ENCODE data around the gene ATP6V0A4.
"Not testable (repeated sequence)": the region's sequence is repeated elsewhere in the genome, so short reads cannot be mapped to it uniquely, and the experiment has no call there.

The ATP6V0A4 gene

GRCh38 chr7:138752518-138753149 lies 45.4 kb downstream of the ATP6V0A4 start:
- no peak overlapping the region for H3K27ac Mint-ChIP-seq
- intact Hi-C loops (cut with micrococcal nuclease), result no loop called here

DNA sequence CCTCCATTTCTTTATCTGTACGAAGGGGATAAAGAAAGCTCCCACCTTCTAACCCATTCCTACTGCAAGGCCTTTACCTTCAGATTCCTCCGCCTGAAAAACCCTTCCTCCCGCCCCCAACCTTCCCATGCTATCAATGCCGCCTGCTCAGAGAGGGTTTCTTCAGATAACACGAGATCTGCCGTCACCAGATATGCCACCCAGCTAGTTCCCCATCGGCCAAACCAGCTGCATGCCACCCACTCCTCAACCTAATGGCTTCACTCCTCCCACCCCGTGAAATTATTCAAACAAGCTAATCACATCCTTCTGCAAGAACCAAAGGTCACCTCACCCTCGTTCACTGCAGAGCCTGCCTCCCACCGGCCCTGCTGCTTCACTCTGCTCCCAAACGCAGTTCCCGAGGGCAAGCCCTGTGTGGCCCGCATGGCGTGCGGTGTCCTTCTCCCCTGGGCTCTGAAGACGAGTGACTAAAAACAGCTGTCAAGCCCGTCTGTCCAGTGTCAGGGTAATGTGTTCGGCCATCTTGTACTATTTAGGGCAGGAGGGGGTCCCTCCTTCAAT lies 47.0 kb downstream of the ATP6V0A4 start:
- intact Hi-C loops (cut with micrococcal nuclease), result no loop called here
- no peaks in the 10 kb centered on the region for H3K4me1 Mint-ChIP-seq (ENCODE audit: low read depth)
- no peak overlapping the region for H3K4me3 Mint-ChIP-seq
- H3K27ac Mint-ChIP-seq, result no peak overlapping the region
- no peaks in the 10 kb centered on the region for H3K36me3 Mint-ChIP-seq (ENCODE audit: low read depth)
- H3K27me3 Mint-ChIP-seq, result no peaks in the 10 kb centered on the region
- no peaks in the 10 kb centered on the region for H3K9me3 Mint-ChIP-seq

More at GRCh38 chr7:138752518-138753149, 45.4 kb downstream of the ATP6V0A4 start:
- no peaks in the 10 kb centered on the region for H3K36me3 Mint-ChIP-seq (ENCODE audit: low read depth)
- H3K4me3 Mint-ChIP-seq, result no peak overlapping the region
- no peaks in the 10 kb centered on the region for H3K27me3 Mint-ChIP-seq
- no peaks in the 10 kb centered on the region for H3K4me1 Mint-ChIP-seq (ENCODE audit: low read depth)
- H3K9me3 Mint-ChIP-seq, result no peaks in the 10 kb centered on the region

- no peaks in the 10 kb centered on the region for H3K36me3 Mint-ChIP-seq (ENCODE audit: low read depth)
- no peak overlapping the region for H3K4me3 Mint-ChIP-seq
- intact Hi-C loops (cut with micrococcal nuclease), result no loop called here
- no peak overlapping the region for H3K27ac Mint-ChIP-seq
- H3K27me3 Mint-ChIP-seq, result no peaks in the 10 kb centered on the region
- H3K4me1 Mint-ChIP-seq (ENCODE audit: low read depth), result no peaks in the 10 kb centered on the region
- H3K9me3 Mint-ChIP-seq, result no peaks in the 10 kb centered on the region
Observed at GRCh38 chr7:138750473-138750872, 47.5 kb downstream of the ATP6V0A4 start.

GRCh38 chr7:138749960-138750359 lies 48.0 kb downstream of the ATP6V0A4 start:
- intact Hi-C loops (cut with micrococcal nuclease), result no loop called here
- Mint-ChIP-seq H3K4me3 (no peak overlapping the region), H3K36me3 (ENCODE audit: low read depth) (no peaks in the 10 kb centered on the region), H3K27me3 (no peaks in the 10 kb centered on the region), H3K27ac (no peak overlapping the region), H3K4me1 (ENCODE audit: low read depth) (no peaks in the 10 kb centered on the region), H3K9me3 (no peaks in the 10 kb centered on the region)

DNA sequence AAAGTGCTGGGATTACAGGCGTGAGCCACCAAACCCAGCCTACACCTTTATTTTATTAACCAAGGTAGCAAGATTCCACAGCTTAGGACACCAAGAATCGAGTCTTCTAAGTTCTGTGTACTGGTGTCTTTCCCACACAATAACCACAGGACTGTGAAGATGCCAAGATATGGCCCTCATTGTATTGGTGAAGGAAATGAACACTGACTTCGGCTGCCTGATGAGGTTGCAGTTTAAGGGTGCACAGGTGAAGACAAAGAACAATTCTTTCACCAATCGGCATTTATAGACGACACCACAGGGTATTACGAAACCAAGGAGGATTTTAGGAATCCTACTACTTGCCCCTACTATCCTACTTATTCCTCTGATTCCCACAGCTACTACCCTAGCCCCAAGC lies 49.3 kb downstream of the ATP6V0A4 start:
- Mint-ChIP-seq H3K9me3 (no peaks in the 10 kb centered on the region), H3K27ac (no peak overlapping the region), H3K4me3 (no peak overlapping the region), H3K27me3 (no peaks in the 10 kb centered on the region), H3K36me3 (ENCODE audit: low read depth) (no peaks in the 10 kb centered on the region), H3K4me1 (ENCODE audit: low read depth) (no peaks in the 10 kb centered on the region)
- intact Hi-C loops (cut with micrococcal nuclease), result no loop called here

DNA sequence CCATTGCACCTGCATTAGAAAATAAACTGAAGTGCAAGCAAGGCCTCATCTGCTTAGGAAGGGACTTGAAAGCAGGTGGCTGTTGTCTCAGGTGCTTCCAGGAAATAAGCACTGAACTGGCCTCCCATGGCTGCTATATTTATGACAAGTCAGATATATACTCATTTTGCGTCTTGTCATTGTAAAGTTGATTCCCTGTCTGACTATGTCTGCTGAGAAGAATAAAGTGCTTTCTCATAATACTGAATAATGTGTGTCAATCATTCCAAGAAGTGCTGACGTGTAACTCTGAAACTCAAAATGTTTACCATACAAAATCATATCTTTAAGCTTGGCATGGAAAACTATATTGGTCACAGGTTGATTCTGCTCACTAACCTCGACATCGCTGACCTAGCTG lies 51.9 kb downstream of the ATP6V0A4 start:
- Mint-ChIP-seq H3K36me3 (ENCODE audit: low read depth) (no peaks in the 10 kb centered on the region), H3K27ac (no peak overlapping the region), H3K9me3 (no peaks in the 10 kb centered on the region), H3K4me1 (ENCODE audit: low read depth) (no peaks in the 10 kb centered on the region), H3K4me3 (no peak overlapping the region), H3K27me3 (no peaks in the 10 kb centered on the region)
- intact Hi-C loops (cut with micrococcal nuclease), result no loop called here

DNA sequence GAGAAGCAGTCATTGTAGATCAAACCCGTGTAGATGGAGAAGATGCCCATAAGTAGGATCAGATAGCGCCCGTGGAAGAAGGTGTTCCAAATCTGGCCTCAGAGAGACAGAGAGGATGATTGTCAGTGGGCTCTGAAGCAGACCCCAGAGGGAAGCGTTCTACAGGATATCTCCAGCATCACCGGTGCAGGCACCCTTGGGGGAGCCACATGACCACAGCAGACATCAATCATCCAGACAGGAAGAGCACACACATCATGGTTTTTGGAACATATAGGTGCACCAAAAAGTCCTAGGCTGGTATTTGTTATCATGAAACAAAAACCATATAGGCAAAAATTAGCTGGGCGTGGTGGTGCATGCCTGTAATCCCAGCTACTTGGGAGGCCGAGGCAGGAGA lies 52.8 kb downstream of the ATP6V0A4 start:
- Mint-ChIP-seq H3K36me3 (ENCODE audit: low read depth) (no peaks in the 10 kb centered on the region), H3K27ac (no peak overlapping the region), H3K27me3 (no peaks in the 10 kb centered on the region), H3K9me3 (no peaks in the 10 kb centered on the region), H3K4me1 (ENCODE audit: low read depth) (no peaks in the 10 kb centered on the region), H3K4me3 (no peak overlapping the region)
- intact Hi-C loops (cut with micrococcal nuclease), result no loop called here

- intact Hi-C loops (cut with micrococcal nuclease), result no loop called here
- Mint-ChIP-seq H3K4me1 (ENCODE audit: low read depth) (peaks cover 5% of the 10 kb centered on the region), H3K4me3 (no peak overlapping the region), H3K9me3 (no peaks in the 10 kb centered on the region), H3K27ac (no peak overlapping the region), H3K36me3 (ENCODE audit: low read depth) (no peaks in the 10 kb centered on the region), H3K27me3 (no peaks in the 10 kb centered on the region)
Observed at GRCh38 chr7:138741453-138741735, 56.6 kb downstream of the ATP6V0A4 start.

- Mint-ChIP-seq H3K9me3 (no peaks in the 10 kb centered on the region), H3K36me3 (ENCODE audit: low read depth) (no peaks in the 10 kb centered on the region), H3K27ac (no peak overlapping the region), H3K4me1 (ENCODE audit: low read depth) (peaks cover 5% of the 10 kb centered on the region), H3K4me3 (no peak overlapping the region), H3K27me3 (no peaks in the 10 kb centered on the region)
- intact Hi-C loops (cut with micrococcal nuclease), result loop anchor here (5.0 kb wide), 1 partner anchor 733 kb away; no protein-coding TSS in a partner anchor
Observed at GRCh38 chr7:138739859-138740258, 58.1 kb downstream of the ATP6V0A4 start.

DNA sequence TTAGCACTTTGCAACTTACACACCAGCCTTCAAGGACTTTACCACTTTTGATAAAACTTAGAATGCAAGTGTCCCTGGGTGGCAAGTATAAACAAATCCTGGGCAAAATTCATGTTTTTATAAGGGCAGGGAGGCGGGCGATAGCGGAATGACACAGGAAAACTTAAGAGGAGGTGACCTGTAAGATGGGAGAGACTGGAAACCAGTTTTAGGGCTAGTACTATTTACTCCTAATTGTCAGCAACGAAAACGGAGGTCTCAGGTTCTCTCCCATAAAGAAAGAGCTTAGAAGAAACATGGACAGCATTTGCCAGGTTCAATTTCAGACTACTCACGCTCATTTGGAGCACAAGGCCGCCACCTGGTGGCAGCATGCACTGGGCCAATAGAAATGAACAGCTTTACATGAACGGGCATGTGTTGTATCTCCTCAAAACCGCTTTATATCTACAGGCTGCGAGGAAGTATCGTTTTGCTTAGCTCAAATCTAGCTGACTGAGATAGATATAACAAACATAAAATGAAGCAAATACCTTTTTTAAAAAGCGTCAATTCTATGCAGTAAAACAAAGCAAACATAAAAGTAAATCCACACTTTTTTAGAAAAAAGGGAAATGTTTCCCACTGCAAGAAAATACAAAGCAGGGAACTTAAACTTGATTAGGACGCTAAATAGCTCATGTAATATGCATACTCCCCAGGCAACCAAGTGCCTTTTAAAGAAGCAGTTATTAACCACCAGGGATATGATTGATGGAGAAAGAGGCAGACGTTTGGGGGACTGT lies 59.3 kb downstream of the ATP6V0A4 start:
- H3K27me3 Mint-ChIP-seq, result no peaks in the 10 kb centered on the region
- H3K27ac Mint-ChIP-seq, result no peak overlapping the region
- H3K9me3 Mint-ChIP-seq, result no peaks in the 10 kb centered on the region
- intact Hi-C loops (cut with micrococcal nuclease), result loop anchor here (1.0 to 5.0 kb wide), 3 partner anchors 577 to 731 kb away; no protein-coding TSS in a partner anchor
- no peaks in the 10 kb centered on the region for H3K36me3 Mint-ChIP-seq (ENCODE audit: low read depth)
- H3K4me3 Mint-ChIP-seq, result no peak overlapping the region
- H3K4me1 Mint-ChIP-seq (ENCODE audit: low read depth), result peaks cover 5% of the 10 kb centered on the region

- H3K4me1 Mint-ChIP-seq (ENCODE audit: low read depth), result peaks cover 5% of the 10 kb centered on the region
- intact Hi-C loops (cut with micrococcal nuclease), result loop anchor here (1.0 to 5.0 kb wide), 3 partner anchors 577 to 731 kb away; no protein-coding TSS in a partner anchor
- no peak overlapping the region for H3K27ac Mint-ChIP-seq
- no peaks in the 10 kb centered on the region for H3K9me3 Mint-ChIP-seq
- no peaks in the 10 kb centered on the region for H3K27me3 Mint-ChIP-seq
- H3K36me3 Mint-ChIP-seq (ENCODE audit: low read depth), result no peaks in the 10 kb centered on the region
- H3K4me3 Mint-ChIP-seq, result no peak overlapping the region
Observed at GRCh38 chr7:138738114-138738513, 59.9 kb downstream of the ATP6V0A4 start.

DNA sequence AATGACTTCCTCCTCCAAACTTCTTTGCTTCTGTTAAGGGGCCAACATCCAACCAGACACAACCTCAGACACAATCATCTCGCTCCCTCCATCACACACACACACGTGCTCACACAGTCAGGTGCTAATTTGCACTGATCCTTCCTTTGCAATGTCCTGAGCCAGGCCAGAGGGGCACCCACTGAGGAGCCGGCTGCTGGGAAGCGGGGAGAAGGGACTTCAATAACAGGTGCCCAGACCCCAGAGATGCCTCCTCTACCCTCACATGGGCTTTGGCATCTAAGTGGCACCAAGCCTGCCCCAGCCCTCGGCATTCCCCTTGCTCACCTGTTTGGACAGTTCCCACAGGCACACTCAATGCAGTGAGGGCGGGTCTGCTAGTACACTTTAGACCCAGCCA lies 62.6 kb downstream of the ATP6V0A4 start:
- intact Hi-C loops (cut with micrococcal nuclease), result loop anchor here (5.0 kb wide), 1 partner anchor 728 kb away; no protein-coding TSS in a partner anchor
- H3K27me3 Mint-ChIP-seq, result no peaks in the 10 kb centered on the region
- H3K27ac Mint-ChIP-seq, result no peak overlapping the region
- no peaks in the 10 kb centered on the region for H3K36me3 Mint-ChIP-seq (ENCODE audit: low read depth)
- no peaks in the 10 kb centered on the region for H3K9me3 Mint-ChIP-seq
- peaks cover 5% of the 10 kb centered on the region for H3K4me1 Mint-ChIP-seq (ENCODE audit: low read depth)
- no peak overlapping the region for H3K4me3 Mint-ChIP-seq

DNA sequence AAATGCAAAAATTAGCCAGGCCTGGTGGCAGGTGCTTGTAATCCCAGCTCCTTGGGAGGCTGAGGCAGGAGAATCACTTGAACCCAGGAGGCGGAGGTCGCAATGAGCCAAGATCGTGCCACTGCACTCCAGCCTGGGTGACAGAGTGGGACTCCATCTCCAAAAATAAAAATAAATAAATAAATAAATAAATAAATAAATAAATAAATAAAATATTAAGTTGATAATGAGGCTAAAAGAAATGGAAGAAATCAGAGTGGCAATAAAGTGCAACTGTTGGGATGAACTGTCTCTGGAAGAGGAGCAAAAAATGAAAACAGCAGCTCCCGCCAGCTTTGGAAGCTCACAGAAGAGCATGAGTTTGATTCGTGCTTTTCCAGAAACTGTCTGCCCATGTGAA lies 66.3 kb downstream of the ATP6V0A4 start:
- H3K4me1 Mint-ChIP-seq (ENCODE audit: low read depth); intact Hi-C loops (cut with micrococcal nuclease); H3K4me3 Mint-ChIP-seq; H3K27me3 Mint-ChIP-seq; H3K9me3 Mint-ChIP-seq; H3K36me3 Mint-ChIP-seq (ENCODE audit: low read depth); H3K27ac Mint-ChIP-seq: not testable (repeated sequence)

DNA sequence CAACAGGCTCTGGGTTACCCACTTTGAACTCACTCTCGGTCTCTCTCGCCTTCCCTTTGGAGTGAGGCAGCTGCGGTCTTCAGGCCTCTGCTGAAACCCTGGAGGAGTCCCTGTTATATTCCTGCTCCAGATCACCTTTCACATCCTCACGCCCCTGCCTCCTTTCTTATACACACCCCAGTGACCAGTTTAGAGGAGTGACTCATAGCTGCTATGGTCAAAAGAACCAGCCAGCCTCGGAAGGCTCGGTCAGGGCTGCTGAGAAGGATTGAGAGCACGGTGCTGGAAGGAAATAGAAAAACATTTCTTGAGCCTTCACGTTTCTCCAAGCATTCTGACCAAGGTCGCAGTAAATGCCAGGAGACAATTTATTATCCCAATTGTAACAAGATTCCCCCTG lies 68.6 kb downstream of the ATP6V0A4 start:
- H3K27me3 Mint-ChIP-seq, result no peaks in the 10 kb centered on the region
- intact Hi-C loops (cut with micrococcal nuclease), result no loop called here

More for the DNA sequence above, 68.6 kb downstream of the ATP6V0A4 start:
- Mint-ChIP-seq H3K9me3 (no peaks in the 10 kb centered on the region), H3K36me3 (ENCODE audit: low read depth) (no peaks in the 10 kb centered on the region), H3K27ac (no peak overlapping the region), H3K4me3 (no peak overlapping the region), H3K4me1 (ENCODE audit: low read depth) (no peaks in the 10 kb centered on the region)
